GM19455 (cell line): ENCODE results near the gene ITCH.
"Not testable (repeated sequence)": the region's sequence is repeated elsewhere in the genome, so short reads cannot be mapped to it uniquely, and the experiment has no call there.

ENCODE experiments used
- ATAC-seq: cut with Tn5 transposase; IDR thresholded peaks from one replicate; pipeline ENCODE4 v1.9.1; 2021; ENCODE audit not compliant: unreplicated experiment

Gene ITCH

DNA sequence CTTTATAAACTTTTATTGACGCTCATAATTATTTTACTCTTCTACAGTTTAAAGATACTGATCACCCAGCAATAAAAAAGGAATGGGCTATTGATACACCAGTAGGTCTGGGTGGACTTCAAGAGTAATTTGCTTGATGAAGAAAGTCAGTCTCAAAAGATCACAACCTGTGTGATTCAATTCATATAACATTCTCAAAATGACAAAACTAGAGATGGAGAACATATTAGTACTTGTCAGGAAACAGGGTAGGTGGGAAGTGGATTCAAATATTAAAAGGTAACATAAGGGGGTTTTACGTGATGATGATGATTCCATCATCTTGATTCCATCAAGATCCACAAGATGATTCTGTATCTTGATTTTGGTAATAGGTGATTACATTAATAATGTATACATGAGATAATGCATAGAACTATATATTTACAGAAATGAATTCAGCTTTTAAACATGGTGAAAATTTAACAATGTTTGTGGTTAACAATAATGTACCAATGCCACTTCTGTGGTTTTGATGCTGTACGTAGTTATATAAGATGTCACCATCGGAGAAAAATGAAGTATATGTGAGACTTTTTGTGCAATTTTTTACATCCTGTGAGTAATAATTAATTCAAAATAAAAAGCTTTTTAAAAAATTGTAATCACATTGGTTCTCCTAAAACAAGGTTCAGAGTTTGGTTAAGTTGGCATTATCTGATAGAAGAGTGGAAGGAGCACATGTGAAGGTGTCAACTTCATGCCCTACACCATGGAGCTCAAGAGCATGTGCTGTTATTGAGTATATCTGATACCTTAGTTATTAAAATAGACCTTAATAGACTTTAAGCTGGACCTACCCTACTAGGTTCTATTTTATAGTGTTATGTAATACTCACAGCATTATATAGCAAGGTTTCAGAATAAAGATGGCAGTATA, 86.9 kb downstream of the ITCH start:
- no peak for ATAC-seq

DNA sequence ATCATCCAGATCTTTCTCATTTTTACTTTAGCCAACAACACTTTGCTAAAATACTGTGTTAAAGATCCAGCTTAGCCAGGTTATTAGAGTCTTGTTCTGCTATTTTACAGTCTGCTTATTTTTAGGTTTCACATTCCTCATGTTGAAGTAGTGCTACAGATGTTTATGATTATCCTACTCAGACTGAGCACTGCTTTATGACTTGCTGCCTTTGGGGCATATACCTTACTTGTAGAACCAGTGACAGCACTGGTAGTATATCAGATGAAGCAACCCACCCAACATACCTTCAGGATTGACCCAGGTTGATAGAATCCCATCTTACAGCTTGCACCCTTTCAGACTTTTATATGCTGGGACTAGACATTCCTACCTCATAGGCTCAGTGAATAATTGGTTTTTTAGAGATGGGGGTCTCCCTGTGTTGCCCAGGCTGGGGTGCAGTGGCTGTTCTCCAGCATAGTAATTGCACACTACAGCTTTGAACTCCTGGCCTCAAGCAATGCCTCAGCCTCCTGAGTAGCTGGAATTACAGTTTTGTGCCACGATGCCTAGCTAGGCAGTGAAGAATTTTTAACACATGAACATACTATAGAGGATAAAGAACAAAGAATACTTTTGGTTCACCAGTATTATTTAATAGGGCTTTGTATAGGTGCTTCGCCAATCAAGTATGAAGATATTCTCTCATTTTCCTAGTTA, 89.4 kb downstream of the ITCH start:
- ATAC-seq, result no peak

DNA sequence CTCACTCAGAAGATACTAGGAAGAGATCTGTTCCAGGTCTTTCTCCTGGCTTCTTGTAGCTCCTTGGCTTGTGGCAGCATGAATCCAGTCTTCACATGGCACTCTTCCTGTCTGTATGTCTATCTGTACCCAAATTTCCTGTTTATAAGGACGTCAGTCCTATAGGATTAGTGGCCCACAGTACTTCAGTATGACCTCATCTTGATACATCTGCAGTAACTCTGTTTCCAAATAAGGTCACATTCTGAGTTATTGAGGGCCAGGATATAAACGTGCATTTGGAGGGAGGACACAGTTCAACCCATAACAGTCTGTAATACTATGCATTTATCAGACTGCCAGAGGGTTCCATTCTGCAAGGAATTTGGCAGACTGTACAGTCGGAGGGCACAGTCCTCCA, 95.6 kb downstream of the ITCH start:
- ATAC-seq, result no peak

DNA sequence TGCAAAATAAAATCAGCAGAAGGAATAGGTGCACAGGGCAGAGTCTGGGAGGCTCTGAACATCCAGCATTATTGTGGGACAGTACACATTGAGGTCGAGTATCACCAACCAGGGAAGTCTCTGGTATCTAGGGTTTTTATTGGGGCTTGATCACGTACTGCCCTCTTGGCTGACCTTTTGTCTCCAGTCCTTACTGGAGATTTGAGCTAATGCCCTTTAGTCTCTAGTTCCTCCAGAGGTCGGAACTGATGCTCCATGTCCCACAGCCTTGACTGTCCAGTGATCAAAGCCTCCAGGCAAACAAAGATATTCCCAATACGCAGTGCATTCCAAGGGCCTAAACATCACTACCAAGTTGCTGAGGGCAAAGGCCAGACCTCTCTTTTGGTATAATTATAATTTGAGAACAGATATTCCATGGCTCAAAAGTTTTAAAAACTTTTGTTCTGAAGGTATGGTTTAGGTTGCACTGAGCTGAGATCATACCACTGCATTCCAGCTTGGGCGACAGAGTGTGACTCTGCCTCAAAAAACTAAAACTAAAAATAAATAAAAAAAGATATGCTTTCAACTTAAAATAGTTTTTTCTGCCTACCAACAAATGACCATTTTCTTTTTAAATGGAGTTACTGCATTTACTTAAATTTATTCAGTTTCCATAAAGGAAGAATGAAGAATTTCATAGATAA, 96.3 kb downstream of the ITCH start:
- ATAC-seq, result no peak

DNA sequence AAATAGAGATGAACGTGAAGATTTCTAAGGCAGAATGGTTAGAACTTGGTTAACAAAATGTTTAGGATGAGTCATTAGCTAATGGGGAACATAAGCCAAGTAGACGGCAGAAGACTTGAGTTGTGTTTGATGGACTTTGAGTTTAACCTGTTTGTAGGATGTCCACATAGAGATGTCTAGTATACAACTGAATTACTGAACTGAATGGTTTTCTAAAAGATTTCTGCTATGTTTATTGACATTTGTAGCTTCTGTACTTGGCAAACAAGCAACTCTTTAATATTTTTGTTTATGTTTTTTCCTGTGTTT, 98.7 kb downstream of the ITCH start:
- no peak for ATAC-seq

DNA sequence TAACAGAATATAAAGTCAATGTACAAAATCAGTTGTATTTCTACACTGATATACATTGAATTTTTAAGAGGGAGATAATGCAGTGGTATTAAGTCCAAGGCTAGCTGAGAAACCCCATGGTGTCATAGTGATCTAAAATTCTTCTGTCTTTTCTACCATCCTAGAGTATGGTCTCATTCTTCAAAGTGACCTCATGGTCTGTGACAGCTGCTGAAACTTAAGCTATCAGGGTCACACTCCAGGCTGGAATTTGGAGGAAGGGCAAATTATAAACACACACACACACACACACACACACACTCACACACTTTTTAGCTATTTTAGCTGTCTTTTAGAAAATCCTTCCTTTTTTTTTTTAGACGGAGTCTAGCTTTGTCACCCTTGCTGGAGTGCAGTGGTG, 105.9 kb downstream of the ITCH start:
- no peak for ATAC-seq

DNA sequence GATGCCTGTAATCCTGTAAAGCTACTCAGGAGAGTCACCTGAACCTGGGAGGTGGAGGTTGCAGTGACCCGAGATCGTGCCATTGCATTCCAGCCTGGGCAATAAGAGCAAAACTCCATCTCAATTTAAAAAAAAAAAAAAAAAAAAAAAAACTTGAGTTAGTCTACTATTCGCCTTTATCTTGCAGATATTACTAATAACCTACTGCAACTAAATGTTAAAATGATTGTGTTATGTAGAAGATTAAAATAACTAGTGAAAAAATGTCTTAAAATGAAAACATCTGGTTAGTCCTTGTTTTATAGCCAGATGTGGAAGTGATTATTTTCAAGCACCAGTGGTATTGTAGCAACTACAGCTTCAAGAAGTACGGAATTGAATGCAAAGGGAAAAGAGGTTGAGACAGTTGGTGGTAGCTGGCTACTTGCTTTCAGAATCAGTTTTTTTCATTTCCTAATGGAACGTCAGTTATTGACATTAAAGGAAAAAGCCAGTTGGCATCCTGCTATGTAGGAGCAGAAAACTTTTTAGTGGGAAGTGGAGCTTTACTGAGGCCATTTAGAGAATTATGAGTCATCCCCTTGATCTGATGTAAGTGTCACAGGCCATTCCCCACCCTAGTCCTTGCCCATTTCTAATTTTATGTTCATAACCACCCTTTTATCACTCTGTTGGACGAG, 109.3 kb downstream of the ITCH start:
- ATAC-seq, result no peak

DNA sequence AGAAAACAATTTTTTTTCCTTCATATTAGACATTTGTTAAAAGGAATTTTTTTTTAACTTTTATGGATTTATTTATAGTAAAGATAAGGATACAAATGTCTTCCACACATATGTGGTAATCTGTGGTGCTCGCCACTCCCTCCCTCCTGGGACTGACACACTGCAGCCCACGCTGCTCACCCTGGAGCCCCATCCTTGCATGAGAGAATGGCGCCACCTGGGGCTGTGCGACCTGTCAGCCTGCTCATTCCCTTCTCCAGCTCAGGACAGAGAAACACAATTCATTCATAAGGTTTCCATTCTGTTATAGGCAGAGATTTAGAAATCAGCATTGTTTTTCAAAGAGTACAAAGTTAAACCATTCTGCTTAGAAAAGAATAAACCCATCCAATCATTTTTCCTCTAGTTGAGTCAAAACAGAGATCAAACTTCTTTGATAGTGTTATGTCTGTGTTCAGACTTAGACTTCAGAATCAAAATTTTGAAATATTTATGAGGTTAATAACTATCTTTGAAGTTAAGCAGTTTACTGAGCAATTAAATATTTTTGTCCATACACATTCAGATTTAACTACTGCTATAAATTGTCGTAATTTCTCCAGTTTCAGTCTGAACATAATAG, 110.3 kb downstream of the ITCH start:
- ATAC-seq, result no peak

DNA sequence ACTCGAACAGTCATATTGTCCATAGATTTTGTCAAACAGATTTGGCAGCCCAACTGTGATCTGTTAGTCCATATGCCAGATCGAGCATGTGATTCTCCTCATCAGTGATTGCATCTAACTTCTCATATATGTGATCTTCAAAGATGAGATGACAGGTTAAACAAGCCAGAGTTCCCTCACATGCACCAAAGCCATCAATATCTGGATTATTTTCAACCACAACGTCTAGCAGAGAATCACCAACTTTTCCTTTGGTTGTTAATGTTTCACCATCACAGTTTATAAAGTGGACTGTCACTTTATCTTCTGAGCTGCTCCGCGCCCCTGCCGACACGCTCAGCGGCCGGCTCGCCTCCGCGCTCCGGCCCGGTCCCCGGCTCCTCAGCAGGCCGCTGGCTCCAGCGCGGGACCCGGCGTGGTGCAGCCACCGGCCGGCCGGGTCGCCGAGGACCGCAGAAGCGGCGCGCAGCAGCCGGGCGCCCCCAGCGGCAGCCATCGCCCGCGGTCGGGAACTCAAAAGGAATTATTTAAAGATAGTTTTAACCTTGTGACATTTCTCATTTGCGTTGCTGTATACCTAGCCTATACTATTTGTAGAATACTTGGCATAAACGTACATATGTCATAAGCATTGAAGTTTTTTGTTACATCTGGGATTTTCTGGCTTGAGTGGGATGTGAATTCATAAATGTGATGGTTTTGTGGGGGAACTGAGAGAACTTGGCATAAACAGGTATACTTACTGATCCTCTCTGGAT, 113.1 kb downstream of the ITCH start:
- no peak for ATAC-seq

DNA sequence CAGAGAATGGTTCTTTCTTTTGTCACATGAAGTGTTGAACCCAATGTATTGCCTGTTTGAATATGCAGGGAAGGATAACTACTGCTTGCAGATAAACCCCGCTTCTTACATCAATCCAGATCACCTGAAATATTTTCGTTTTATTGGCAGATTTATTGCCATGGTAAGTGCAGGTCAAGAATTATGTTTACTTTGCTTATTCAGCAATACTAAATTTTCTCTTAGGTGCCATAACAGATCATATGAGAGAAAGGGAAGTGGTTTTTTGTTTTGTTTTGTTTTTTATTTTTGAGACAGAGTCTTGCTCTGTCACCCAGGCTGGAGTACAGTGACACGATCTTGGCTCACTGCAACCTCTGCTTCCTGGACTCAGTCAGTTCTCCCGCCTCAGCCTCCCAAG, 116.6 kb downstream of the ITCH start:
- ATAC-seq, result no peak

DNA sequence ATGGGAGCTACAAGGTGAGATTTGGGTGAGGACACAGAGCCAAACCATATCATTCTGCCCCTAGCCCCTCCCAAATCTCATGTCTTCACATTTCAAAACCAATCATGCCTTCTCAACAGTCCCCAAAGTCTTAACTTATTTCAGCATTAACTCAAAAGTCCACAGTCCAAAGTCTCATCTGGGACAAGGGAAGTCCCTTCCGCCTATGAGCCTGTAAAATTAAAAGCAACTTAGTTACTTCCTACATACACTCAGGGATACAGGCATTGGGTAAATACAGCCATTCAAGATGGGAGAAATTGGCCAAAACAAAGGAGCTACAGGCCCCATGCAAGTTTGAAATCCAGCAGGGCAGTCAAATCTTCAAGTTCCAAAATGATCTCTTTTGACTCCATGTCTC, 119.1 kb downstream of the ITCH start:
- ATAC-seq, result not testable (repeated sequence)

DNA sequence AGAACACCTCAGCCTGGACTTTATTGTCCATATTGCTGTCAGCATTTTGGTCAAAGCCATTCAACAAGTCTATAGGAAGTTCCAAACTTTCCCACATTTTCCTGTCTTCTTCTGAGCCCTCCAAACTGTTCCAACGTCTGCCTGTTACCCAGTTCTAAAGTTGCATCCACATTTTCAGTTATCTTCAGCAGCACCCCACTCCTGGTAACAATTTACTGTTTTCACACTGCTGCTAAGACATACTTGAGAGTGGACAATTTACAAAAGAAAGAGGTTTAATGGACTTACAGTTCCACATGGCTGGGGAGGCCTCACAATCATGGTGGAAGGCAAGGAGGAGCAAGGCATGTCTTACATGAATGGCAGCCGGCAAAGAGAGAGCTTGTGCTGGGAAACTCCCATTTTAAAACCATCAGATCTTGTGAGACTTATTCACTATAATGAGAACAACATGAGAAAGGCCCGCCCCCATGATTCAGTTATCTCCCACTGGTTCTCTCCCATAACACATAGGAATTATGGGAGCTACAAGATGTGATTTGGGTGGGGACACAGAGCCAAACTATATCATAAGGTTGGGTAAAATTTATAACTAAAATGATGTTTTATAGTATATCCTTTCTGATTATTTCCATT, 120.6 kb downstream of the ITCH start:
- ATAC-seq, result not testable (repeated sequence)

DNA sequence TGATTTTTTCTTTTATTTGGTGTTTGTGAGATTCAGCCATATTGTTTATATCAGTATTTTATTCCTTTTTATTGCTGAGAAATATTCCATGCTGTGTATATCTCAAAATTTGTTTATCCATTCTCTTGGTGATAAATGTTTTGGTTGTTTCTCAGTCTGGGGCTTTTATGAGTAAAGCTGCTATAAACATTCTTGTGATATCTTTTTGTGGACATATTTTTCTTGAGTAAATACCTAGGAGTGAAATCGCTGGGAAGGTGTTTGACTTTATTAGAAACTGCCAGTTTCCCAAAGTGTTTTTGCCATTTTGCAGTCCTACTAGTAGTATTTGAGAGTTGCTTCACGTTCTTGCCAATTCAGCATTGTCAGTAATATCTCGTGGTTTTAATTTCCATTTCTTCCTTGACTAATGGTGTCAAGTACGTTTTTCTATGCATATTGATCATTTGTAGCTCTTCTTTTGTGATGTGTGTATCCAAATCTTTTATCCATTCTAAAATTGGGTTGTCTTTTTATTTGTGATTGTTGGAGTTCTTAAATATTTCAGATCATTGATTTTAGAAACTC, 122.1 kb downstream of the ITCH start:
- no peak for ATAC-seq

DNA sequence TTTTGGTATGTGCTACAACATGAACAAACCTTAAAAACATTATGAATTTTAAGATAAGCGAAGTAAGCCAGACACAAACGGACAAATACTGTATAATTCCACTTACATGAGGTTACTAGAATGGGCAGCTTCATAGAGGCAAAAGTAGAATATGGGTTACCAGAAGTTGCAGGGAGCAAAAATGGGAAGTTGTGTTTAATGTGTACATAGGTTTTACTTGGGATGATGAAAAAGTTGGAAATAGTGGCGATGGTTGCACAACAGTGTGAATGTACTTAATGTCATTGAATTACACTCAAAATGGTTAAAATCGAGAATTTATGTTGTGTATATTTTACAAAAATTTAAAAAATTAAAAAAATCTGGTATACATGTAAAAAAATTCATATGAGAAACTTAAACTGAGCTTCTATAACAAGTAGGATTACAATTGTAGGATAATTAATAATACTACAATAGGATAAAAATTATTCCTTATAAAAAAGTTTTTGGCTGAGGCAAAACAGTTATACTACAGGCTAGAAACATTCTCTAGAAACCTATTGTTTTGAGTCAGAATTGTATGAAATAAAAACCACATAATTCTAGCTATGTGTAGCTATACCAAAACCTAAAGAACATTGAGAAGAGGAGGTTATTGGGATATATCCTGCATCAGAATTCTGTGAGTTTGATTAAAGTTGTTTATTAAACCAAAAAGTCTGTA, 128.3 kb downstream of the ITCH start:
- ATAC-seq, result no peak

DNA sequence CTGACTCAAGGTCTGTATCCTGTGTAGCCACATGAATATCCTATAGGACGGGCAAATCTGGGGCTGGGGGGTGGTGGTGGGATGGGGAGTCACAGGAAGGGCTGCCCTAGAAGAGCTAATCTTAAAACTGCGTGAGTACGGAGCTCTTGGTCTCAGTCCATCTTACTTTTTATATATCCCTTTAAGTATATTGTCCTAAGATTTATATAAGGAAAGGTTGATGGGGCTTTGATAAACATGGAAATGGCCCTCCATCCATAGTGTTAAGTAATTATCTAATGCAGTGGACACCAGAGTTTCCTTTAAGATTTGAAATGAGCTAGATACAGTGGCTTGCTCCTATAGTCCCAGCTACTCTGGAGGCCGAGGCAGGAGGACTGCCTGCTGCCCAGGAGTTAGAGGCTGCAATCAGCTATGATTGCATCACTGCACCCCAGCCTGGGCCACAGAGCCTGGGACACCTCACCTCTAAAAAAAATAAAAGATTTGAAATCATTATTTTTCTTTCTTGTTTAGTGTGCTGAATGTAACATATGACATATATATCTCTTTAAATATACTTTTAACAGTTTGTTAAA, 128.9 kb downstream of the ITCH start:
- ATAC-seq, result no peak

DNA sequence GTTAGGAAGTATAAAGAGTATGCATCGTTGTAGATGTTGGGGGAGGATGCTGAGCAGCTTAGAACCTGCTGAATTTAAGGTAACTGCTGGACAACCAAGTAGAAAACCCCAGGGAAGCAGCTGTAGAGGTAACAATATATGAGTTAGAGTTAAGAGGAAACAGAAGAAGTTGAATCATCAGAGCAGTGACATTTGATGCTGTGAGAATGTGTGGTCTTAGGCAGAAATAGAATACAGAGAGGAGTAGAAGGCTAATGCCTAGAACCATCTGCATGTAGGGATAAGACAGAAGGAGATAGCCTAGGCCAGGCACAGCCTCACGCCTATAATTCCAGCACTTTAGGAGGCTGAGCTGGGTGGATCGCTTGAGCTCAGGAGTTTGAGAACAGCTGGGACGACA, 130.6 kb downstream of the ITCH start:
- ATAC-seq, result no peak

DNA sequence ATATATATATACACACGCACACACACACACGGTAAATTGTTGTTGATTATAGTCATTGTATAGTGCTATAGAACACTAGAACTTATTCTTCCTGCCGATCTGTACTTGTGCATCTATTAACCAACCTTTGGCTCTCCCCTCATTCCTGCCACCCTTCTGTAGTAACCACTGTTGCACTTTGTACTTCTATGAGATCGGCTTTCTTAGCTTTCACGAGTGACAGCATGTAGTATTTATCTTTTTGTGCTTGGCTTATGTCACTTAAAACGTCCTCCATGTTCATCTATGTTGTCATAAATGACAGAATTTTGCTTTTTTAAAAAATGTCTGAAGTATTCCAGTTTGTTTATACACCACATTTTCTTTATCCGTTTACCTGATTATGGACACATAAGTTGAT, 132.2 kb downstream of the ITCH start:
- no peak for ATAC-seq

DNA sequence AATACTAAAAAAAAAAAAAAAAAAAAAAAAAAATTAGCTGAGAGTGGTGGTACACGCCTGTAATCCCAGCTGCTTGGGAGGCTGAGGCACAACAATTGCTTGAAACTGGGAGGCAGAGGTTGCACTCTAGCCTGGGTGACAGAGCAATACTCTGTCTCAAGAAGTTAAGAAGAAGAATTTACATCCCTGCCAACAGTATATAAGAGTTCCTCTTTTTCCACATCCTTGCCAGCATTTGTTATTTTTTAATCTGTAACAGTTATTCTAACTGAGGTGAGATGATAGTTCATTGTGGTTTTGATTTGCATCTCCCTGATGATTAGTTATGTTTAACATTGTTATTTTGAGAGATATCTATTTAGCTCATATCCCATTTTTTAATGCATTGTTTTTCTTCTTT, 132.8 kb downstream of the ITCH start:
- ATAC-seq, result no peak
